GM18526 (cell line): Measurements from ENCODE around the gene PBX3.

Experiments used
- POLR2A ChIP-seq: IDR thresholded peaks from 3 replicates; pipeline ENCODE4 v1.6.1; 2011; ENCODE audit not compliant: insufficient read length; ENCODE audit errors: extremely low read depth

PBX3 gene

GRCh38 chr9:125920402-125920801, 173.2 kb downstream of the PBX3 start:
- TF ChIP-seq POLR2A = no peak

DNA sequence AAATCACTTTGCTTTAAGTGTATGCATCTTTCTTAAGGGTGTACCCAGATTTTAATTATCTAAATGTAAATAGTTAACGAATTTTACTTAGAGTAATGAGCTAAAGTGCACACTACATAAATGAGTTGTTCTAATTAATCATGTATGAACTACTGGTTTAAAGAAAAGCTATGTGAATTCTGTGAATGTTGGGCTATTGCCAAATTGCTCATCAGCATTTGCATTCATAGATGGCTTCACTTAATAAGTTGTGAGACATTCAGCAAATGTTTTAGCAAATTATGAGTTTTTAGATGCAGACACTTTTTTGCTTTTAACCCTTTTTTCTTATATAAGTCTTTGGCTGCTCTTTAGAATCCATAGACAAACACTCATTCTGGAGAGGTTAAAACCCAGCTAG, 175.7 kb downstream of the PBX3 start:
- no peak for TF ChIP-seq POLR2A

DNA sequence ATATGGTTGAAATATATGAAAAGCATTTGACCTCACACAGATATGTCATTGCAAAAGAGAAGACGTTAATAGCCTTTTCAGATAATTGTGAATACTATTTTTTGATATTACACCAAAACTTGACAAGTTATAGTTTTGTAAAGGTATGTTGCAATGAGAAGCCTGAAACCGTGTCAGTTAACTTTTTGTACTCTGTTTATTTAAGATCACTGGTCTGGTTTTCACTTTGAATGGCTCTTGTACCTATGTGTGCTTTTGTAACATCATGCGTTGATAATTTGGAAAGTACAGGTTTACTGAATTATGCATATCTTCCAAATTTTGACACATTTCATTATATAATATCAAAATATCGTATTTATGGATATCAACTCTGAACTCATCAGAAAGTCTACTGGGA, 177.2 kb downstream of the PBX3 start:
- no peak for TF ChIP-seq POLR2A

DNA sequence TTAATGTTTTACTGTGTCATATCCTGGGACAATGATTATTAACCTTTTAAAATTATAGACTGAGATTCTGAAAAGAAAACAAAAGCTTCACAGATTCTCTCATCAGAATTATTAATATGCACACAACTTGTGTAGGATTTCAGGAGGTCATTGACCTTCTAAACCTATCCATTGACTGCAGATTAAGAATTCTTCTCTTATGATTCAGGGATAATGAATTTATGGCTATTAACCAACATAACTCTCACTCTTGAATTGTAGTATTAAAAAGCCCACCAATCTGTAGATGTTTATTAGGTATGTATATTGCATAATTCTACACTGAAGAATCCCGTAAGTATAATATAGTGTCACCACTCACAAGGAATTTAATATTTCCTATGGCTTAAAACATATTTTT, 179.8 kb downstream of the PBX3 start:
- no peak for TF ChIP-seq POLR2A

DNA sequence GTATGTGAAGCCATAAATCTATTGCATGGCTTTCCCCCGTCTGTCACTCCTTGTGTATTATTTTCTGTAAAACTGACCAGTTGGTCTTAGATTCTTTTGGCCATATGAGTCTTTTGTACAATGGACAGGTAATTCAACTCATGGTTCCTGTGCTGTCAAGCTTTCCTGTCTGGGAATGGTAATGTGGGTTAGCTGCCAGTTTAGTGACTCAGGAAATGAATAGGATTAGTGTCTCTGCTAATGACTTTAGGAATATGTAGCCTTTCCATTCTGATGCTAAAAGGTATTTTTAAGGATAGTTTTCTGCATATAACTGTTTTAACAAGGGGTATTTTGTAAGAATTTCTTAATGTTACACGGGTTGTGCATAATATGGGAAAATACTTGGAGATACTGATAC, 182.7 kb downstream of the PBX3 start:
- no peak for TF ChIP-seq POLR2A

GRCh38 chr9:125931211-125931610, 184.0 kb downstream of the PBX3 start:
- TF ChIP-seq POLR2A = no peak

GRCh38 chr9:125932012-125932411, 184.8 kb downstream of the PBX3 start:
- TF ChIP-seq POLR2A = no peak

GRCh38 chr9:125932746-125933455, 185.7 kb downstream of the PBX3 start:
- TF ChIP-seq POLR2A = no peak

DNA sequence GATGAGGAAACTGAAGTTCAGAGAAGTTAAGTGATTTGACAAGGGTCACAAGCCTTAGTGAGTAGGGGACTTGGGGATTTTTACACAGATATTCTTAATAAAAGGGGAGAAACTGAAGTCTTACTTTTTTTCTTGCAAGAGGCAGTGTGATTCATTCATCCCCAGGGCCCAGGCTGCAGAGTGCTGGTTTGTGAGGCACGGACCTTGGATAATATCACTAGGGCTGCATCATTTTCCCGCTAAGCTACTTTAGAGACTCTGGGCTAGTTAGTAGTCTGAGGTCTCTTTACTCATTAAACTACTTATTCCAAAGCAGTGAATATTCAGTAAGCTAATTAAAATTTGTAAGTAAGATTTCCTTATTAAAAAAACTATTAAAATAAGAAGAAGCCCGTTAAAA, 195.0 kb downstream of the PBX3 start:
- no peak for TF ChIP-seq POLR2A

- TF ChIP-seq POLR2A = no peak
These were observed 196.7 kb downstream of the PBX3 start for GRCh38 chr9:125943831-125944230.

GRCh38 chr9:125946397-125946796, 199.2 kb downstream of the PBX3 start:
- TF ChIP-seq POLR2A = no peak

DNA sequence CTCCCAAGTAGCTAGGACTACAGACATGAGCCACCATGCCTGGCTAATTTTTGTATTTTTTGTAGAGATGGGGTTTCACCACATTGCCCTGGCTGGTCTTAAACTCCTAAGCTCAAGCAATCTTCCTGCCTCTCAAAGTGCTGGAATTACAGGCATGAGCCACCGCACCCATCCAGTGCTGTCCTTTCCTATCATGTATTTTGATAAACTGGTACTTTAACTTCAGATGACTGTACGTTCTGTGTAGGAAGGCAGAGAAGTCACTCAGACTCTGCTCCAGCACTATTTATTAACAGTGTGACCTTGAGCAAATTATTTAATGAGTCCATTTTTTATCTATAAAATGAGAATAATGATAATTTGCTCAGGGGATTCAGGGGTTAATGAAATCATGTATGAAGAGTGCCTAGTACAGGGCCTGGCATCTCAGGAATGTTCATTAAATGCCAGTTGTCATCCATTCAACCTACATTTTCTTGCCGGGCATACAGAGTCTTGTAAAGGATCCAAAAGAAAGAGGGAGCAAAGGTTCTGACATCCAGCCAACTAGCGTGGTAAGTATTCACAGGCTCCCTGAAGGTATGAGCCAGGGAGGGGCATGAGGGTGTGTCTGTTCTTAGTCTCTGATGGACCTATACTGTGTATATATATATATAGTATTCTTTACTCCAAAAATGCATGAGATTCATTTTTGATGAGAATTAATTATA, 201.9 kb downstream of the PBX3 start:
- TF ChIP-seq POLR2A = no peak

DNA sequence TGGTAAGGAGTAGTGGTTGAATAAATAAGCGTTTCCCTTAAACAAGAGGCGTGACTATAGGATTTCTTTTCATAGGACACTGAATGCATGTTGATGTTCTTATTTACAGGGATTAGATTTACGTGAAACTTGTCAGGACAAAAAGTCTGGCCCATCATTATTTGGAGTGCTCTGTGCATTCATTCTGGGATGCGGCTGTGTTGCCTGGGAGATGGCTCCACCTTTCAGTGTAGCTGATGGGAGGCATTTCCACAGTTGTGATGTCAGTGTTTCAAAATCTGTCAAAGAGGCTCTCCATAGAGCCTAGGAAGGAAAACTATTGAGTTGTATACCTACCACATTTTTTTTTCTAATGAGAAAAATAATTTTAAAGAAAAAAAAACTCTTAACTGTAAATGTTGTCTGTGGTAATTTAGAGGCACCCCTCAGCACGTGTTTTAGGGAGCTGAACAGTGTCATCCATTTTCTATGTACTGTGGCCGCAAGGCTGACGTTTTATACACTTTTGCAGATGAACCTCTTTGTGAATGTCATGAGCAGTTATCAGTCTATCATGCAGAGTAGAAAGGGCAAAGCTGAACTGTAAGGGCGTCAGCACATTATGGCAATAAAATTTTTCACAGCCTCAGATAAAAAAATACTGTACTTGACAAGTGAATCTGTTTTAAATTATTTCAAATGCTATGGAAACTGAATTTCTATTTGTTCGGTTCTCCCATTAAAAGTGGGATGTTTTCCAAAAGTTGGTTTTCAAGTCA, 202.7 kb downstream of the PBX3 start:
- TF ChIP-seq POLR2A = no peak

DNA sequence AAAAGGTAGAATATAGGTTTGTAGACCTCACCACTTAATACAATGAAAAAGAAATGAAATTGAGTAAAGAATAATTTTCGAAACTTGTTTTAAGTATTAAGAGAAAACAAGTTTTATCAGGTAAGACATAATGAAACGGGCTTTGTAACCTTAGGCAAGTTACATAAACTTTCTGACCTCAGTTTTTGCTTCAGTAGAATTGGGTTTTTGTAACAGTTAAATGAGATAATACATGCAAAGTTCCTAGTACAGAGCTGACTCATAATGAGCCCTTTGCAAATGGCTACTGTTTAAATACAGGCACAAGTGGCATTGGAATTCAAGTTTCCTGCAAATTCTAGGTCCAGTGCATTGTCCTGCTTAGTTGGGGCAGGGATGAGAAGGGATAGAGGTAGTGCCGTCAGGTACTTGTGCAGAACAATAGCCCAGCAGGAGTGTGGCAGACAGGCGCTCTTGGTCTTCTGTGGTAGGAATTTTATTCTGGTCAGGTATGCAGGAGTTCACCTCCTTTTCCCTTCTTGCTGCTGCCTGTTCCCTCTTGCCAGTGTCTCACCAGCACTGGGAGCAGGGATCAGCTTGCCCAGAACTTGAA, 203.8 kb downstream of the PBX3 start:
- TF ChIP-seq POLR2A = no peak

DNA sequence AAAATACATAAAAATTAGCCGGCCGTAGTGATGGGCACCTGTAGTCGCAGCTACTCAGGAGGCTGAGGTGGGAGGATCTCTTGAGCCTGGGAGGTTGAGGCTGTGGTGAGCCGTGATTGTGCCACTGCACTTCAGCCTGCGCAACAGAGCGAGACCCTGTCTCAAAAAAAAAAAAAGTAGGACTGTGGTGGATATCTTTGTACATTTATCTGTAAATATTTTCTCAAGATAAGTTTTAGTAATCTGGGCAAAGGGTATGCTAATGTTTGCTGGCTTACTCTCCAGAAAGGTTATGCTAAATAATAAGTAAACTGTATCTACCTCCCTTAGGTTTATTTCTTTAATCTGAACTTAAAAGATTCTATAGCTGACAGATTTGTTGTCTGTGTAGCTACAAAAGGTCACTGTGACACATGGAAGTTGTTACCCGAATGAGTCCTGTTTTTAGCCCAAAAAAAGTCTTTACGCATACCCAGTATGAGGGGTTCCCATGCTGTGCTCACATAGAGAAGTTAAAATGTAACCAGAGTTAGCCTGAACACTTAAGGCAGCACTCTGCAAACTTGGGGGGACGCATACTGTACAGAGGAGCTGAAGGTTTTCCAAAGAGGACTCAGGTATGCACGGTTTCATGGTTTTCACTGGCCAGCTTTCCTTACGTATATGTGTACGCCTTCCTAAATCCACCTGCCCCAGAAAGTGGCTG, 206.3 kb downstream of the PBX3 start:
- no peak for TF ChIP-seq POLR2A
